GM12878 (cell line): ENCODE results near the gene TEF. TPM values are rescaled to one million over a fixed set of nuclear protein-coding genes. Genes with fewer than 3 reads are reported as not detected.
A peak's percentile ranks its signal among the peaks of the same experiment; 100 is the strongest.

Source experiments
- ATF7 ChIP-seq: fragments of 450-650 bp; IDR thresholded peaks from 2 replicates; pipeline ENCODE4 v1.6.1; 2016; ENCODE audit warnings: low read depth, mild to moderate bottlenecking
- BHLHE40 ChIP-seq, 2 experiments: fragments of 450-650 bp in 1 of 2; IDR thresholded peaks; 2 replicates each; pipeline ENCODE4 v1.6.1; 2011 to 2017; ENCODE audit warnings: low read depth in 2 of 2, borderline replicate concordance in 1 of 2, improper control_type of control experiment in 1 of 2, low read length in 1 of 2, mild to moderate bottlenecking in 1 of 2
- CREB1 ChIP-seq: IDR thresholded peaks from 2 replicates; pipeline ENCODE4 v1.6.1; 2012; ENCODE audit warnings: low read depth, mild to moderate bottlenecking, inconsistent platforms
- CREM ChIP-seq: IDR thresholded peaks from 2 replicates; pipeline ENCODE4 v1.6.1; 2014; ENCODE audit warnings: antibody characterized with exemption, low read depth
- EP300 ChIP-seq, 2 experiments: fragments of 150-350 bp in 1 of 2; IDR thresholded peaks; 2 replicates each; pipeline ENCODE4 v1.6.1; 2011 to 2012; ENCODE audit warnings: low read depth in 2 of 2, low read length in 2 of 2, borderline replicate concordance in 1 of 2, improper control_type of control experiment in 1 of 2, inconsistent platforms in 1 of 2; ENCODE audit not compliant: control insufficient read depth in 1 of 2
- IRF3 ChIP-seq: fragments of 450-650 bp; IDR thresholded peaks from 2 replicates; pipeline ENCODE4 v1.6.1; 2014; ENCODE audit warnings: mild to moderate bottlenecking
- KAT2A ChIP-seq: conservative IDR thresholded peaks from 2 replicates; pipeline ENCODE4 v1.6.1; 2011; ENCODE audit warnings: low read depth, low read length; ENCODE audit not compliant: control insufficient read depth
- MLLT1 ChIP-seq: fragments of 450-650 bp; IDR thresholded peaks from 2 replicates; pipeline ENCODE4 v1.6.1; 2016; ENCODE audit warnings: mild to moderate bottlenecking
- MYB ChIP-seq: fragments of 150-350 bp; IDR thresholded peaks from 2 replicates; pipeline ENCODE4 v1.6.1; 2014; ENCODE audit warnings: mild to moderate bottlenecking, low read depth, low read length, borderline replicate concordance
- NFYA ChIP-seq: IDR thresholded peaks from 2 replicates; pipeline ENCODE4 v1.6.1; 2011; ENCODE audit warnings: low read depth, mild to moderate bottlenecking, low read length, improper control_type of control experiment, borderline replicate concordance
- NKRF ChIP-seq: fragments of 450-650 bp; conservative IDR thresholded peaks from 2 replicates; pipeline ENCODE4 v1.6.1; 2017; ENCODE audit warnings: mild to moderate bottlenecking, moderate library complexity
- REST ChIP-seq: IDR thresholded peaks from 2 replicates; pipeline ENCODE4 v1.6.1; 2012; ENCODE audit warnings: mild to moderate bottlenecking, low read depth, low read length
- SMAD5 ChIP-seq: IDR thresholded peaks from 2 replicates; pipeline ENCODE4 v1.6.1; 2016; ENCODE audit warnings: antibody characterized with exemption, low read depth
- STAT3 ChIP-seq: IDR thresholded peaks from 2 replicates; pipeline ENCODE4 v1.6.1; 2011; ENCODE audit warnings: low read depth, low read length, improper control_type of control experiment
- TCF12 ChIP-seq: IDR thresholded peaks from 2 replicates; pipeline ENCODE4 v1.6.1; 2011; ENCODE audit warnings: low read depth, mild to moderate bottlenecking, low read length
- USF1 ChIP-seq: IDR thresholded peaks from 2 replicates; pipeline ENCODE4 v1.6.1; 2011; ENCODE audit warnings: borderline replicate concordance, low read depth, mild to moderate bottlenecking, moderate library complexity, mixed read lengths, low read length; ENCODE audit not compliant: insufficient read depth; ENCODE audit errors: extremely low read length
- ZBTB4 ChIP-seq: fragments of 450-650 bp; formaldehyde crosslinking; IDR thresholded peaks from 2 replicates; pipeline ENCODE4 v1.4.0; 2022; ENCODE audit warnings: mild to moderate bottlenecking, moderate library complexity
- ZZZ3 ChIP-seq: IDR thresholded peaks from 2 replicates; pipeline ENCODE4 v1.6.1; 2011; ENCODE audit warnings: low read depth; ENCODE audit not compliant: control insufficient read depth, insufficient read length
- polyA plus RNA-seq, 11 experiments: library from polyadenylated mRNA; depleted of rRNA in 4 of 11; unstranded in 6 of 11; stranded (reverse) in 5 of 11; fragments of >200 nt; fragmentation: Nextera tagmentation in 4 of 11; fragmentation: Illumina TruSeq in 1 of 11; extraction: Ambion mirVana in 4 of 11; extraction: Trizol in 1 of 11; gene quantifications; 1 replicate in 1 of 11; 2 replicates in 10 of 11; pipeline versions ENCODE4 v1.2.1 to v1.2.3, GENCODE V29; 2011 to 2016; ENCODE audit warnings: inconsistent platforms in 2 of 11, missing spikeins in 2 of 11, low read depth in 1 of 11
- total RNA-seq, 4 experiments: library from RNA; depleted of rRNA in 3 of 4; stranded (reverse); fragments of >200 nt in 3 of 4; fragmentation: Illumina TruSeq in 1 of 4; extraction: Trizol in 1 of 4; gene quantifications; 2 replicates each; pipeline versions ENCODE4 v1.2.1 to v1.2.3, GENCODE V29; 2013 to 2021

TEF gene
- total and polyA plus RNA-seq, 10 of the 15 experiments (the other 5 are each of a cell fraction or from before 2014, with no cell fraction given): 0.23 to 4.9 (median 3.2) TPM

- TF ChIP-seq NKRF (0 out of 2 replicates have a peak, but pooled peaks have one; percentile 21), CREM (no peak), ZZZ3 (no peak), NFYA (no peak), REST (no peak), EP300 (IDR thresholded peaks at IDR 0.05; ENCODE audit: borderline replicate concordance in 1 of 2, control insufficient read depth in 1 of 2, low read depth in 2 of 2, low read length in 2 of 2) (no peak), MYB (no peak), ATF7 (no peak), STAT3 (no peak), ZBTB4 (CRISPR knock-in tag) (no peak), MLLT1 (no peak), BHLHE40 (IDR thresholded peaks at IDR 0.05; ENCODE audit: borderline replicate concordance in 1 of 2, low read depth in 2 of 2, low read length in 1 of 2) (peak; percentile 96 to 99), KAT2A (no peak), USF1 (no peak), IRF3 (no peak), CREB1 (no peak), TCF12 (no peak), SMAD5 (no peak)
Measured at GRCh38 chr22:41380993-41381328, 781 bp upstream of the TEF start (continued).
